ENCODE data around the gene POU1F1.
A peak's percentile ranks its signal among the peaks of the same experiment; 100 is the strongest.
"Not testable (repeated sequence)": the region's sequence is repeated elsewhere in the genome, so short reads cannot be mapped to it uniquely, and the experiment has no call there.

Gene POU1F1, protein sequence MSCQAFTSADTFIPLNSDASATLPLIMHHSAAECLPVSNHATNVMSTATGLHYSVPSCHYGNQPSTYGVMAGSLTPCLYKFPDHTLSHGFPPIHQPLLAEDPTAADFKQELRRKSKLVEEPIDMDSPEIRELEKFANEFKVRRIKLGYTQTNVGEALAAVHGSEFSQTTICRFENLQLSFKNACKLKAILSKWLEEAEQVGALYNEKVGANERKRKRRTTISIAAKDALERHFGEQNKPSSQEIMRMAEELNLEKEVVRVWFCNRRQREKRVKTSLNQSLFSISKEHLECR

DNA sequence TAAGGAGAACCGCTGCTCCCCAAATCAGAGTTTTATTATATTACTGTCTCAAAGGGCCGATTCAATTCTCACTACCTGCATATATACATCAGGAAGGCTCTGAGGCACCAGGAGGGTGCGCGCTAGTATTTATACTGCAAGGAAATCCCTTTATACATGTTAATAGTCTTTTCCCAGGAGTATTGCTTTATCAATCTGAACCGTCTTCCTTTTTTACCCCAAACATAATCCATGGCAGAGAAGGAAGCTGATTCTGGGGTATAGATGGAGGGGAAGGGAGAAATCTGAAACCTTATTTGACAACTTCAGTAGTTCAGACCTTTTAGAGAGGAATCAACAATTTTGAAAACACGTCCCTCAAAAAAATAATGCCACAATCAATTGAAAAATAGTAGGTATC lies at the start of gene POU1F1:
Gene POU1F1, minus strand, starts transcription at position 101 of the 400 bp plus-strand sequence. CDS start 122 bp downstream, outside the sequence.
- no peak for DNase-seq

DNA sequence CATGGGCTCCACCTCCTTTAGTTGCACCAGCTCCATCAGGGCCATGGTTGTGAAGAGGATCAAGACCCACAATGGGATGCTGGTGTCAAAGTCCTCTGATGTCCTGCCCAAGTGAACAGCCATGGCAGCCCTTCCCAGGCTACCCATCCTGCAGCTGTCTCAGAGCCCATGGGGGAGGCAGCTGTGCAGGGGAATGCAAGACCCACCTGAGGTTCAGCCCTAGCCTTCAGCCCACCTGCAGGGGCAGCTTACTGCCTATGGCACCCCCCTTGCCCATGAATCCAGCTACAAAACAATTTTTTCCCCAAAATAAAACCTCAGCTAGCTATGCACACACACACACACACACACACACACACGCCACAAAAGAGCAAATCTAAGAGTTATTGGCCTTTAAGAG lies 48.2 kb upstream of the POU1F1 start:
- no peak for DNase-seq

DNA sequence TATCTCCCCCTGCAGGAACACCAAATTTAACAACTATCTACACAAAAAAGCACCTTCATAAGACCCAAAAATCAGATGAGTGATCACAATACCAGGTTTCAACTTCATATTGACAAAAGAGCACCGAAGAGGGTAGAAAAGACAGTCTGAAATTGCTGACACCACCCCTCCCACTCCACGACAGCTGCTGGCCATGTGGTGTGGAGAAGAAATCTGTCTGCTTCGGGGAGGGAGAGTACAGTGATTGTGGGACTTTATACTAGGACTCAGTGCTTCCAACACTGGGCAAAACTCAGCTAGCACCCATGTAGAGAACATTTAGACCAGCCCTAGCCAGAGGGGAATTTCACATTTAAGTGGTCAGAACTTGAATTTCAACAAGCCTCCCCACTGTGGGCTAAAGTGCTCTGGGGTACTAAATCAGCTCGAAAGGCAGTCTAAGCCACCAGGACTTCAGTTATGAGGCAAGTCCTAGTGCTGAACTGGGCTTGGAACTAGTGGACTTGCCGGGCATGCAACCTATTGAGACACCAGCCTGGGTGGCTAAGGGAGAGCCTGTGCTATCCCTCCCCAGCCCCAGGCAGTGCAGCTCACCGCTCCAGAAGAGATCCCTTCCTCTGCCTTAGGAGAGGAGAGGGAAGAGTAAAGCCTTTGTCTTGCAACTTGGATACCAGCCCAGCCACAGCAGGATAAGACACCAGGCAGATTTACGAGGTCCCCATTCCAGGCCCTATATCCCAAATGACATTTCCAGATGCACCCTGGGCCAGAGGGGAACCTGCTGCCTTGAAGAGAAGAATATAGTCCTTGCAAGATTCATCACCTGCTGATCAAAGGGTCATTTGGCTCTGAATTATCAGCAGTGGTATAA lies 44.6 kb upstream of the POU1F1 start:
- DNase-seq = no peak

DNA sequence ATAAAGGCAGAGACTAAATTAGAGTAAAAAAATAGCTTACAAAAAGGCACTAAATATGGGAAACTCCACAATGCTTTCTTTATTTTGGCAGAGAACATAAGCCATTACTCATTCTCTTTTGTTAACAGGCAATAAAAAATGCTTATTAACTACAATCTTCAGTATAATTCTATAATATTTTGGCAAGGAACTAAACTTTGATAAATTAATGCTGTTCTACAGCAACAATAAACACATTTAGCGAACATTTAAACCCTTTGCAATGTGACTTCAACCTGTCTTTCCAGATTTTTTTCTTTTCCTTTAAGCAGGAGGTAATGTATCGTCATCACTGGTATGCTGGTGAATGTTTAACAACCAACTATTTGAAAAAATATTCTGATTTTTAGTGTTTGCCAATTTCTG lies 42.2 kb upstream of the POU1F1 start:
- no peak for DNase-seq

DNA sequence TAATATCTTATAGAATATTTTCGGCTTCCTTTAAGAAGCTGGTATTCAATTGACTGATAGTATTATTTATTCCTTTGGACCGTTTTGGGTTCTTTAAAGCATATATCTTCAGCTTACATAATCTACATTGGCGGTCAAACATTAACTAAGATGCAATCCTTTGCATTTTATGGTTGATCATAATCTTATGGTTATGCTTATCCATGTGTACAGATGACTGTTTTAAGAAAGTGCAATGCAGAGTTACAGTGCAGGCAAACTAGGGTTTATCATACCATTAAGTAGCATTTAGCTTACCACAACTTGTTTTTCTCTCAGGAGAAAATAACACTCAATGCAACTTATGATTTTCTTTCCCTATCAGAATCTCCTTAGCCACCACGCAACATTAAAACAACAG lies 41.4 kb upstream of the POU1F1 start:
- DNase-seq = no peak

DNA sequence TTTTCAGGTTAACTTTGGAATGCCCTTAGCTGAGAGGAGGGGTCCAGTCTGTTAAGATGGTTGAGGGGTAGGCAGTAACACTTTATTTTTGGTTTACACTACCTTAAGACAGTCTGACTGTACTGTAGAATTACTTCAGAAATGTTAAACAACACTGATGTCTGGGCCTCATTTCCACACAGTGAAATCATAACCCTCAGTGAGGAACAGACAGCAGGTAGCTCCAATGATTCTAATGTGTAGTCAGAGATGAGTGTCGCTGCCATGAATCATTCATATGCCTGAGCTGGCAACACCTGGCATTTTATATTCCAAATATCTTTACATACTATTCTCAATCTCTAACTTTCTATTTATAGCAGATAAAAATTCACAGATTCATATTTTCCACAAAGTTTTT lies 37.3 kb upstream of the POU1F1 start:
- no peak for DNase-seq

DNA sequence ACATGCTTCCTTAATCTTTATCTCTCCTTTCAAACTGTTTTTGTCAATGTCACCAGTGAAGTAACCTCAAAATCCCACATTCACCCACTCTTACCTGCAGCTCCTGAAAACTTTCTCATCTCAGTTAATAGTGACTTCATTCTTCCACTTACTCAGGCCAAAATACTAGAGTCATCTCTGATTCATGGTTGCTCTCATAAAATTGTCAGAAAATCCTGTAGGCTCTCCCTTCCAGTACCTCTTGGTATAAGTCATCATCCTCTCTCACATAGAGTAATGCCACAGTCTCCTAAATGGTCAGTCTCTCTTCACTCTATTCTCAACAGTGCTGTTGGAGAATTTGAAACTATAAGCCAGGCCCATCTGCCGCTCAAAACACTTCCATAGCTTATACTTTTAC lies 34.9 kb upstream of the POU1F1 start:
- DNase-seq = no peak

DNA sequence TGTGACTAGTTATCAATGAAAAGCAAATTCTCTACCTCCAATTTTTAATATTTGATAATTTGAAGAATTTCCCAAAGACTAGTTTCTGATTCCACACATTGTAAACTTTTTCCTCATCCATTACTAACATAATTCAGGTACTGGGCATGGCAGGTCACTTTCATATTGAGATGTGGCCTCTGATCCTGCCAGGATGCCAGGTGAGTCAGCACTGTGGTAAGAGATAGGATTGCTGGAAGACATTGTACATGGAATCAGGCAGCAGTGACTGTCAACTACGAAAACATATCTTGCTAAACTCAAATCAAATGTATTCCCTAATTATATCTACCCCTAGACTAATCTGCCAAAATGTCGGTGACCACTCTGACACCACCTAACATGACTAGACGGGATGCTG lies 33.2 kb upstream of the POU1F1 start:
- DNase-seq = no peak

DNA sequence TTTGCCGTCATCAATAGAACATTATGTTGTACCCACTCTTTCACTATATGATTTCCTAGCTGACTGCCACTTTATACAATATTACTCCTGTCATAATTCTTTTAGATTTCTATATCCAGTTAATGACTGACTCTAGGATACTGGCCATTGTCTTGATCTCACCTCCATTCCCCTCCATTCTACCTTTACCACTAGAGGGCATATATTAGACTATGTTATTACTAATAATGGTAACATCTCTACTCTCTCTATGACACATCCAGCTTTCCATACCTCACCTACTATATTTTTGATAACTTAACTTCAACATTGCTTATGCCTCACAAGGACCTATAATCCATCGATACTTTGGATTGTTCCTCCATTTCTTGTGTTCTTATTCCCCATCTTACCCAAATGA lies 31.4 kb upstream of the POU1F1 start:
- no peak for DNase-seq

DNA sequence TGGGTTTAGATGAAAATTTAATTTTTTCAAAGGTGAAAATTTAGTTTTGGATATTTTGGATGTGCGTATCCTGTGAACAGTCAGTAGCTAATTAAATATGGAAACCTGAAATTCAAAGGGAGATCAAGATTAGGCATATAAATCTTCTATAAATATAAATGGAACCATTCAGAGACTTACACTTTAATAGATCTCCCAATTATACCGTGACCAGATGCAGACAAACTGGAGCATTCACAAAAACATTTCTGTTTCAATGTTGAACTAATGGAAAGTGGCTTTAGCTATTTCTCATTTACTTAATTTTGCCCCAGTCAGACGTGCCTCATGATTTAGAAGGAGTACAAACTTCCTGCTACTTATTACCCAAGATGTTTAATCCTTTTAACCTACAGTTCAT lies 29.1 kb upstream of the POU1F1 start:
- no peak for DNase-seq

DNA sequence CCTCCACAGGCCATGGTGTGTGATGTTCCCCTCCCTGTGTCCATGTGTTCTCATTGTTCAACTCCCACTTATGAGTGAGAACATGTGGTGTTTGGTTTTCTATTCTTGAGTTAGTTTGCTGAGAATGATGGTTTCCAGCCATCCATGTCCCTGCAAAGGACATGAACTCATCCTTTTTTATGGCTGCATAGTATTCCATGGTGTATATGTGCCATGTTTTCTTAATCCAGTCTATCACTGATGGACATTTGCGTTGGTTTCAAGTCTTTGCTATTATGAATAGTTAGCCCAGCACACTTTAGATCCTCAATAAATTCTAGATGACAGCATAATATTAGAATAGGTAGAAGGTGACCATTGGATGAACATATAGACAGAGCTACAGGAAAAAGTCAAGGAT lies 28.6 kb upstream of the POU1F1 start:
- DNase-seq = not testable (repeated sequence)

DNA sequence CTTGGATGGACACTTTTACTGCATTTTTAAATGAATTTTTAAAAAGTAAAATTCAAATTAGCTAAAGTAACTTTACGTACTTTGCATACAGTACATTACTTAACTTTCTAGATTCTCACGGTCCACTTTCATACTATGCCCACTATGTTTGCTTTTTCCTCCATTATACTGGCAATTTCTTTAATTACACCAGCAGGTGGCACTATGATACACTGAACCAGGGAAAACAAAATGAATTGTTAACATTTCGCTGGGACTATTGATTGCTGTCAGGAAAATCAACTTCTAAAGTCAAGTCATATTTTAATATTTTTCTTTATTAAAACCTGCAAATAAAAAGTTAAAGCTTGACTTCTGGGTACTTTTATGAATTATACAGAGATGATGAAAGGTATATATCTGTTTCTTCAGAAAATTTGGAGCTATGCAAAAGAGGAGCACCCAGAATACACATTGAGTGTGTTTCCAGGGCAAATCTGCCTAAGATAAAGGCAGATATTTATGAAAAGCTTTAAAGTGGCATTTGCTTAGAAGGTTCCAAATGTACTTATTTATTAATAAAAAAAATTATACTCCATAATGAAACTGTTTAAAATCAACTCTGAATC lies 21.8 kb upstream of the POU1F1 start:
- DNase-seq = peak; percentile 44

DNA sequence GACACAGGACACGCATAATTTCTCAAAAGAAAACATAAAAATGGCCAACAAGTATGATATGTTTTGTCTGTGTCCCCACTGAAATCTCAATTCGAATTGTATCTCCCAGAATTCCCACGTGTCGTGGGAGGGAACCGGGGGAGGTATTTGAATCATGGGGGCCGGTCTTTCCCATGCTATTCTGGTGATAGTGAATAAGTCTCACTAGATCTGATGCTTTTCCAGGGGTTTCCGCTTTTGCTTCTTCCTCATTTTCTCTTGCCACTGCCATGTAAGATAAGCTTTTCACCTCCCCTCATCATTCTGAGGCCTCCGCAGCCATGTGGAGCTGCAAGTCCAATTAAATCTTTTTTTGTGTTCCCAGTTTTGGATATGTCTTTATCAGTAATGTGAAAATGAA lies 12.1 kb upstream of the POU1F1 start:
- no peak for DNase-seq

DNA sequence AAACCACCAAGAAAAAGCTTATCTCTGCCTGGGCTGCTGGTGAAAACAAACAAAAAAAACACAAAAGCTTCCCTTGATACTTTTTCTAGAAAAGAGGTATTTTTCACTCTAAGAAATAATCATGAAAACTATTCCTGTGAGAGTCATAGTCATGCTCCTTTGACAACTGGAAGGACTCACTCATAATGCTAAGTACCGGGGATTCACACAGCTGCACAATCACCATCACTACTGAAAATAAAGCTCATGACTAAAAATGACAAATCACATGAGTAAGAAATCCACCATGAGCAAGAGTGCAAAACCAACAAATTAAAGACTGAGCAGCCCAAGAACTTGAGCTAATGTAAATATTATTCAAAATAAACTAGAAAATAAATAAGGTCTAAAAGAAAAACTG lies 10.6 kb upstream of the POU1F1 start:
- no peak for DNase-seq

DNA sequence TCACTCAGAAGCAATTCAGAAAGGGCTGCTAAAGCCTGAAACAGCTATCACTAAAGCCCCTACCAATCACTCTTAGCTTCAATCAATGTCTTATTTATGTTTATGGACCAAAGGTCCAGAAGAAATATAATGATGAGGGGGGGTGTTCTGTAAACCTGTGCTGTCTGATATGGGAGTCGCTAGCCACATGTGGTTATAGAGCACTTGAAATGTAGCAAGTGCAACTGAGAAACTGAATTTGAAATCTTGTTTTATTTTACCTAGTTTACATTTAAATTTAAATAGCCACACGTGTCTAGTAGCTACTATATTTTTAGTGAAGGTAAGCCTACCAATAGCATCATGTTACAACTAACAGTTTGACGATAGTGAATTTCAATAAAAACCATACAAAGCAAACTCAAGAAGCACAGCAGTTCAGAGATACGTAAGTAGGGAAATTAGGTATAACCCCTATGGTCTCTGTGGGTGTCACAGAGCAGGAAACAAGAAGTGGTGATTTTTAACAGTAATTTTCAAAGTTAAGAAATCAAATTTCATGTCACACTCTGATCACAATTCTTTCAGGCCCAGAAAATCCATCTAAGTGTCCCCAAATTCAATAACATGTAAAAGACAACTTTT lies 3.6 kb downstream of the POU1F1 start:
- DNase-seq = no peak

DNA sequence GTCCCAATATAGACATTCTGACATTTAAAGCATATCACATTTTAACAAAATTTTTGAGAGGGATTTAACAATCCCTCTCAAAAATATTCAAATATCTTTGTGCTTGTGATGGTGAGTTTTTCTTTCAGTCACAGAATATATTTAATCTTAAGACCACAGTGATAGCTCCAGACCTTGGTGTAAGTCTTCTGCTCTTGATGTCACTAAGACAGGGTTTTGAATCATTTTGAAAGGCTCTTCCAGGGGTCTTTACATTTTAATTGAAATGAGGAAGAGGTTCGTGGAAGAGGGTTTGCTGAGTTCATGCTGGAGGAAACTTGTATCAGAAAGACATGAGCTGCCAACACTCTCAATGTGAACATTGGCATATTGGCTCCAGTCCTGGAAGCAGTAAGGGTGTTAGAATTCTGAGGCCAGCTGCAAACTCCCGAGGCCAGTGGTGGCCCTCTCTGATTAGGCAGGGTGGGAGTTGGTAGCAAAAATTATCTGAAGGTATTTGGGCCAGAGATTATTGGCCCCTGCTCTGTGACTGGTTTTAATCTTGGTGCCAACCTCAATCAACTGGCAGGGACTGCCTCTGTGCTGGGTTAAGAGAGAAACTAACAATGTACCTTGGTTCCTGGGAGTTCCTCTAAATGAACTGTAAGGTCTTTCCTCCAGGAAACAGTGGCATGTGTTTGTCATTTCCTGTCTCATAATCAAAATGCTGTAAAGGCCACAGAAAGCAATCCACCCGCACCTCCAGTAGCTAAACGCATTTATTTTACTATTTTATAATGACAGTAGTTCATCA lies 5.3 kb downstream of the POU1F1 start:
- no peak for DNase-seq

DNA sequence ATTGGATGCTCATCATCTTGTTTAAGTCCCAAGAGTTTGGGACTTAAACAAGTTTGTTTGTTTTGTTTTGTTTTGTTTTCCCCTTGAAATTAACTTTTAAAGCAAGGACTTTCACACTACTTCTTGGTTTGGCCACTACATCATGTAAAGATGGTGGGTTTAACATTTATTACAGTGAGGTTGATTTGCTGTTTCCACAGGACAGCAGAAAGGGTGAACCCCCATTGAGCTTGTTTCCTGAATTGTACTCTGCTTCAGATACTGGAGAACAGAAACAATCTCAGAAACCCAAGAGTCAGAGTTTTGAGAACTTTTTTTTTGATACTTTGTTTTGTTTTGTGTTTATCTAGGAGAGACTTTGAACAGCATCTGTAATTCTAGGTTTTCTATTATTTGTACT lies 6.7 kb downstream of the POU1F1 start:
- no peak for DNase-seq

DNA sequence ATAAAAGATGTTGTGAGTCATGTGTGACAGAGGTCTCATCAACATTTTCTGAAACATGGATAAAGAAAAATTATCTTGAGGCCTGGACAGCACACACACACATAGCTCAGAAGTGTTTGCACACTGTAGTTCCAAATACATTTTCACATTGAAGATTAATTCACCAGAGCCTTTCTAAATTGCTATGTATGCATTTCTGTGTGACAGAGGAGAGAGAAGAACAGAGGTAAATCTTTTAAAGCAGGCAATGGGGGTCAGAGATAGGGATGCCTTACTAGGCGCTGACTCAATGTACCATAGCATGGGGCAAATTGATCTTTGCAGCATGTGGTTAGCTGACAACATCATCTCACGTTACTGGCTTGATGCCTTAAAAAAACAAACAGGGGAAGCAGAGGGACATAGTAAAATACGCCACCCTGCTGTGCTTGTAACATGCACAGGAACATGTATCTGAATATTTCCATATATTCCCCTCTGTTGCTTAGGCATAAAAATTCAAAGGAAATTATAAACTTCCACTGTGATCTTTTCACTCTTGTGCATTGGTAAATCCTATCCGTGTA lies 7.7 kb downstream of the POU1F1 start:
- no peak for DNase-seq

DNA sequence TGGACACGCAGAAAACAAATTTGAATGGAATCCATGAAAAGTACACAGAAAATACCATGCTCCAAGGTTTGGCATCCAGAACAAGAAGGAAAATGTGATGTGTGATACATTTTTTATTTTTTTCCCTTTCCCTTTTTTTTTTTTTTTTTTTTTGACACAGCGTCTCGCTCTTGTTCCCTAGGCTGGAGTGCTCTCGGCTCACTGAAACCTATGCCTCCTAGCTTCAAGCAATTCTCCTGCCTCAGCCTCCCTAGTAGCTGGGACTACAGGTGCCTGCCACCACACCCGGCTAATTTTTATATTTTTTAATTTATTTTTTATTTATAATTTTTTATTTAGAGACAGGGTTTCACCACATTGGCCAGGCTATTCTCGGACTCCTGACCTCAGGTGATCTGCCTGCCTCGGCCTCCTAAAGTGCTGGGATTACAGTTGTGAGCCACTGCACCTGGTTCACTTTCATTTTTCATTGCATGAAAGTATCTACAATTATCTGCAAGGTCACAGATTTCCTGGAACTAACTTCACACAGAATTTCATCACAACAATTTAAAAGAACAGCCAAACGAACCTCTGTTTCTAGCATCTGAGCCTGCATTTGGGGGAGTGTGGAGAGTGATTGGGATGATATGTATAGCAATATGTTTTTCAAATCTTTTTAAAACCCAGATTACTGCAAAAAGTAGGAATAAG lies 8.3 kb downstream of the POU1F1 start:
- no peak for DNase-seq

DNA sequence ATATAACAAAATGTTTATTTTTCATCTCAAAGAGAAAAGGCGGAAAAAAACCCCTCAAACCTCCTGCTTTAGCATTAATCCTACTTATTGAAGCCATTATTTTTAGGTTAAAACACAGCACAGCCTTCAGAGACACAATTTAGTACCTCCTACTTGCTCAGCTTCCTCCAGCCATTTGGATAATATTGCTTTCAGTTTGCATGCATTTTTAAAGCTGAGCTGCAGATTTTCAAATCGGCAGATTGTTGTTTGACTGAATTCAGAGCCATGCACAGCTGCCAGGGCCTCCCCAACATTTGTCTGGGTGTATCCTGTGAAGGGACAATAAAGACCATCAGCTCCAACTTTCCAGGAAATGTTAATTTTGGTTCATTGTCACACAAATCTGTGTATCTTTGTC lies 14.5 kb downstream of the POU1F1 start:
- no peak for DNase-seq

DNA sequence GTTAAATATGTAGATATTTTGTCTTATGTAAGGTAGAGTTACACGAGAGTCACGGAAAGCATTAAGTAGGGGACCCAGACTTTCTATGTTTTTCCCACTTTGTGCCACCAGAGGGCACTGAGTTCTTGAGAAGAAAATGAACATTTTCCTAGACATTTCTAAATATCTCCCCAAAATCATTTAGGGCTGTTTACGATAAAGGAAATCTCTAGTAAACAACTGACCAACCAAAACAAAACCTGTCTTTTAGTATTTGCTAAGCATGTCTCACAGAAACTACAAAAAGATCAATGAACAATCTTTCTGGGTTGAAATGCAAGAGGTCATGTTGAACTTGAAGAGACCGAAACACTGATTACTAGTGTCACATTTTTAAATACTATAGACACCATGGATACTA lies 16.1 kb downstream of the POU1F1 start:
- peak; percentile 45 for DNase-seq

DNA sequence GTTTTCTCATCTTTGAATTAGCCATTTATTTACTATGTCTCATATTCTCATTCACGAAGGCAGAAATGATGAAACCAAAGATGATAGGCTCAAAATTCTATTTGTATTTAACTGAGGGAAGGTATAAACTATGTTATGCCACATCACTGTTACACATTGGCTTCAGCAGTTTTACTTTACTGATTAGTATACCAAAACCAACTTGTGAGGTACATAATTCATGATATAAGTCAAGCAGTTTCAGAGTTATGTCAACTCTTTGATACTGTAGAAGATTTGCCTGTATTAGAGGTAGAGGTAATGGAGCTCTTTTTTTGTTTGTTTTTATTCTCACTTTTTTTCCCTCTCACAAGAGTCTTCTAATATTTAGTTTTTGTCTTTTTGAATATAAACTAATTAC lies 26.4 kb downstream of the POU1F1 start:
- no peak for DNase-seq
